Suprapubic skin (tissue), 4 donors: Measurements from ENCODE around the gene MCUR1. TPM values are rescaled to one million over a fixed set of nuclear protein-coding genes. Genes with fewer than 3 reads are reported as not detected.

Experiments used
- DNase-seq, 2 donors: peaks; one replicate each; pipeline ENCODE4 v3.0.0-alpha.2; 2019; ENCODE audit warnings: low spot score in 2 of 2
- H3K27ac ChIP-seq: fragments of 200-600 bp; sonication (generic); one replicate; pipeline ENCODE4 v1.5.1; 2019
- H3K27me3 ChIP-seq: fragments of 200-600 bp; sonication (generic); one replicate; pipeline ENCODE4 v1.5.1; 2019
- H3K36me3 ChIP-seq: fragments of 200-600 bp; sonication (generic); one replicate; pipeline ENCODE4 v1.5.1; 2019
- H3K4me1 ChIP-seq: fragments of 200-600 bp; sonication (generic); one replicate; pipeline ENCODE4 v1.5.1; 2019
- H3K4me3 ChIP-seq: fragments of 200-600 bp; sonication (generic); one replicate; pipeline ENCODE4 v1.5.1; 2019; ENCODE audit warnings: mild to moderate bottlenecking
- H3K9me3 ChIP-seq: fragments of 200-600 bp; sonication (generic); one replicate; pipeline ENCODE4 v1.5.1; 2019
- CTCF ChIP-seq, 2 donors: fragments of 200-600 bp in 1 of 2; fragments of 450-650 bp in 1 of 2; sonication (generic) in 1 of 2; IDR thresholded peaks; one replicate each; pipeline ENCODE4 v1.5.1; 2016 to 2019; ENCODE audit warnings: antibody characterized with exemption in 2 of 2, mild to moderate bottlenecking in 1 of 2, moderate library complexity in 1 of 2
- EP300 ChIP-seq: sonication (generic); formaldehyde crosslinking; IDR thresholded peaks from one replicate; pipeline ENCODE4 v1.6.1; 2017; ENCODE audit warnings: antibody characterized with exemption
- POLR2A ChIP-seq, 2 donors: fragments of 450-650 bp; IDR thresholded peaks; one replicate each; pipeline ENCODE4 v1.6.1; 2017; ENCODE audit warnings: antibody characterized with exemption in 2 of 2, mild to moderate bottlenecking in 2 of 2, moderate library complexity in 2 of 2
- POLR2AphosphoS5 ChIP-seq, 3 donors: sonication (generic); formaldehyde crosslinking; IDR thresholded peaks; one replicate each; pipeline ENCODE4 v1.6.1; 2017; ENCODE audit warnings: antibody characterized with exemption in 3 of 3
- WGBS: methylation state at CpG from one replicate; pipeline ENCODE4 v1.1.5; 2018; 5-methylcytosine and 5-hydroxymethylcytosine counted together
- total RNA-seq, 4 donors: library from RNA; depleted of rRNA; stranded (reverse); fragments of >200 nt; gene quantifications; one replicate each; pipeline ENCODE4 v1.1.0, GENCODE V29; 2016

Gene MCUR1
- total RNA-seq, 4 donors from 2014 or later = 20.8 to 30.7 (median 27.8) TPM

- H3K9me3 ChIP-seq = no peaks in the 10 kb centered on the region
These were observed 53.8 kb downstream of the MCUR1 start for GRCh38 chr6:13760307-13761304.

GRCh38 chr6:13759025-13759424 lies 55.3 kb downstream of the MCUR1 start:
- DNase-seq = no peak
- Histone ChIP-seq H3K36me3 (no peaks in the 10 kb centered on the region), H3K4me3 (no peak overlapping the region), H3K4me1 (peaks cover 48% of the 10 kb centered on the region), H3K27me3 (no peaks in the 10 kb centered on the region), H3K27ac (no peak overlapping the region), H3K9me3 (no peaks in the 10 kb centered on the region)
- 96% methylated on average over 6 of the region's 6 CpGs for WGBS
- no peak for TF ChIP-seq POLR2A (IDR thresholded peaks at IDR 0.05)
- TF ChIP-seq CTCF (IDR thresholded peaks at IDR 0.05) = no peak
- TF ChIP-seq EP300 = no peak
- TF ChIP-seq POLR2AphosphoS5 (IDR thresholded peaks at IDR 0.05) = no peak

More at GRCh38 chr6:13760307-13761304, 53.8 kb downstream of the MCUR1 start:
- no peak for DNase-seq
- WGBS = 38% methylated on average over 11 of the region's 11 CpGs
- no peaks in the 10 kb centered on the region for H3K36me3 ChIP-seq
- H3K4me1 ChIP-seq = peaks cover 53% of the 10 kb centered on the region
- no peaks in the 10 kb centered on the region for H3K27me3 ChIP-seq
- peak overlapping the region; percentile 16 for H3K4me3 ChIP-seq
- no peak for TF ChIP-seq EP300
- TF ChIP-seq POLR2AphosphoS5 (IDR thresholded peaks at IDR 0.05) = peak in 2 of 3 donors; percentile 69 to 79
- peak overlapping the region; percentile 89 for H3K27ac ChIP-seq

- Histone ChIP-seq H3K27ac (no peak overlapping the region), H3K4me1 (peaks cover 9% of the 10 kb centered on the region), H3K36me3 (no peaks in the 10 kb centered on the region), H3K27me3 (no peaks in the 10 kb centered on the region), H3K4me3 (no peak overlapping the region), H3K9me3 (no peaks in the 10 kb centered on the region)
- 92% methylated on average over 2 of the region's 2 CpGs for WGBS
- no peak for TF ChIP-seq POLR2A (IDR thresholded peaks at IDR 0.05)
- DNase-seq = no peak
These were observed 59.7 kb downstream of the MCUR1 start for GRCh38 chr6:13754644-13755043.

GRCh38 chr6:13743736-13744127 lies 70.6 kb downstream of the MCUR1 start:
- 96% methylated on average over 7 of the region's 7 CpGs for WGBS
- no peaks in the 10 kb centered on the region for H3K36me3 ChIP-seq
- DNase-seq = no peak
- no peak overlapping the region for H3K27ac ChIP-seq
- TF ChIP-seq POLR2A (IDR thresholded peaks at IDR 0.05) (no peak), CTCF (IDR thresholded peaks at IDR 0.05) (no peak), POLR2AphosphoS5 (IDR thresholded peaks at IDR 0.05) (no peak), EP300 (no peak)
- H3K4me3 ChIP-seq = no peak overlapping the region
- no peaks in the 10 kb centered on the region for H3K27me3 ChIP-seq
- no peaks in the 10 kb centered on the region for H3K9me3 ChIP-seq
- no peaks in the 10 kb centered on the region for H3K4me1 ChIP-seq

GRCh38 chr6:13742961-13743735 lies 71.2 kb downstream of the MCUR1 start:
- DNase-seq = no peak
- no peaks in the 10 kb centered on the region for H3K4me1 ChIP-seq
- H3K4me3 ChIP-seq = peak overlapping the region; percentile 22
- TF ChIP-seq POLR2AphosphoS5 (IDR thresholded peaks at IDR 0.05) (no peak), EP300 (no peak), POLR2A (IDR thresholded peaks at IDR 0.05) (no peak)
- H3K9me3 ChIP-seq = no peaks in the 10 kb centered on the region
- H3K27ac ChIP-seq = no peak overlapping the region
- no peaks in the 10 kb centered on the region for H3K27me3 ChIP-seq
- H3K36me3 ChIP-seq = no peaks in the 10 kb centered on the region
- 95% methylated on average over 7 of the region's 56 CpGs for WGBS

- Histone ChIP-seq H3K9me3 (no peaks in the 10 kb centered on the region), H3K4me1 (no peaks in the 10 kb centered on the region), H3K36me3 (no peaks in the 10 kb centered on the region), H3K4me3 (no peak overlapping the region), H3K27ac (no peak overlapping the region), H3K27me3 (no peaks in the 10 kb centered on the region)
- DNase-seq = no peak
- TF ChIP-seq POLR2A (IDR thresholded peaks at IDR 0.05) (no peak), POLR2AphosphoS5 (IDR thresholded peaks at IDR 0.05) (no peak), EP300 (no peak), CTCF (IDR thresholded peaks at IDR 0.05) (no peak)
- 93% methylated on average over 4 of the region's 4 CpGs for WGBS
These were observed 73.0 kb downstream of the MCUR1 start for GRCh38 chr6:13741365-13741764.

Other genes with a start within 250 kb of the MCUR1 start
- gene SIRT5, start 240.0 kb downstream of the MCUR1 start, total RNA-seq = 10 to 100 TPM in 2 of 4 donors, 1 to 10 TPM in 2; 5.7 to 17.8 (median 8.7) TPM
- 10 to 100 TPM; 38.6 to 48.0 (median 42.0) TPM for gene NOL7, start 199.2 kb downstream of the MCUR1 start, total RNA-seq
- 10 to 100 TPM; 35.8 to 64.7 (median 50.4) TPM for gene RANBP9, start 102.7 kb downstream of the MCUR1 start, total RNA-seq
- 1 to 10 TPM in 1 of 4 donors, under 1 TPM in 3; 0.11 to 1.0 (median 0.83) TPM for gene RNF182, start 110.4 kb upstream of the MCUR1 start, total RNA-seq